SIG-M5 treated with dmso at 0.1 percent for 504 hours (cell line): Measurements from ENCODE around the gene PTPRE.

Source experiments
- DNase-seq: peaks from one replicate; lab custom pipeline; 2025; ENCODE audit not compliant: unreplicated experiment; lab: John Stamatoyannopoulos, UW

PTPRE gene

GRCh38 chr10:127948791-127949190 lies 41.9 kb downstream of the PTPRE start:
- DNase-seq: no peak

DNA sequence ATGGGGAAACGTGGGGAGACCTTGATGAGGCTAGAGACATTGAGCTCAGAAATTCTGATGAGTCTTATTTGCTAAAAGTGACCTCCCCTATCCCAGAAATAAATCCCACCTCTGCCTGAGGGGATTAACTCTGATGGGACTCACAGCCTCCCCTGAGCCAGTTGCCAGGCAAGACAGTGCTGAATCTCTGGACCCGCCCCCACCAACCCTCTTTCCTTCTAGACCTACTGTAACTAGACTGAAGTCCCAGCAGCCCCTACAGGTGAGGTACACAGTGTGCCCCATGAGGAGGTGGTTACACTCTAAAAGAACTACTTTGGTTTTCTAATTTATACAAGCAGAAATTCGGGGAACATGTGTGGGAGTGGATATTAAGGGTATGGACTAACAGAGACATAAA lies 42.9 kb downstream of the PTPRE start:
- no peak for DNase-seq

DNA sequence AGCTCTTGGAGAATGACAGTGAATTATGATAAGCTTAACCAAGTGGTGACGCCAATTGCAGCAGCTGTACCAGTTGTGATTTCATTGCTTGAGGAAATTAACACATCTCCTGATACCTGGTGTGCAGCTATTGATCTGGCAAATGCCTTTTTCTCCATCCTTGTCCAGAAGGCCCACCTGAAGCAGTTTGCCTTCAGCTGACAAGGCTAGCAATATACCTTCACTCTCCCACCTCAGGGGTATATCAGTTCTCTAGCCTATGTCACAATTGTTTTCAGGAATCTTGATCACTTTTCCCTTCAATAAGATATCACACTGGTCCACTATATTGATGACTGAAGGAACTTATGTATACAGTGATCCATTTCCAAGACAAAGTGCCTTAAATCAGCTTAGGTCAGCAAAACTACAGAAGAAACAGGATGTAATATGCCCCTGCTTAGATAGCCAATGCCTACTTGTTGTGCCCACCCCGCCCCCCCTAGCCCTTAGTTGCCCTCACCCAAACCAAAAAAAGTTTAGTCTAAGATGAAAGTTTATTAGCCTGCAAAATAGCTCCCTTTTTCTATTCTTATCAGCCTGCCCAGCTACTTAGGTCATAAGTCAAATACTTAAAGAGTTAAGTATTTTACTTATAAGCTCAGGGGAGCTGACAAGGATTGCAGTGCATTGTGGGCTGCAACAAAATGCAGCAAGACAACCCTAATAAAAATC lies 45.1 kb downstream of the PTPRE start:
- no peak for DNase-seq

GRCh38 chr10:127952575-127952869 lies 45.6 kb downstream of the PTPRE start:
- DNase-seq: no peak

- no peak for DNase-seq
These were observed 46.0 kb downstream of the PTPRE start for GRCh38 chr10:127952918-127953317.

- no peak for DNase-seq
These were observed 47.0 kb downstream of the PTPRE start for GRCh38 chr10:127953876-127954275.

GRCh38 chr10:127959428-127959827 lies 52.5 kb downstream of the PTPRE start:
- no peak for DNase-seq

GRCh38 chr10:127961071-127961470 lies 54.2 kb downstream of the PTPRE start:
- DNase-seq: no peak

- no peak for DNase-seq
These were observed 55.3 kb downstream of the PTPRE start for GRCh38 chr10:127962205-127962604.

- no peak for DNase-seq
These were observed 56.2 kb downstream of the PTPRE start for GRCh38 chr10:127963136-127963535.

DNA sequence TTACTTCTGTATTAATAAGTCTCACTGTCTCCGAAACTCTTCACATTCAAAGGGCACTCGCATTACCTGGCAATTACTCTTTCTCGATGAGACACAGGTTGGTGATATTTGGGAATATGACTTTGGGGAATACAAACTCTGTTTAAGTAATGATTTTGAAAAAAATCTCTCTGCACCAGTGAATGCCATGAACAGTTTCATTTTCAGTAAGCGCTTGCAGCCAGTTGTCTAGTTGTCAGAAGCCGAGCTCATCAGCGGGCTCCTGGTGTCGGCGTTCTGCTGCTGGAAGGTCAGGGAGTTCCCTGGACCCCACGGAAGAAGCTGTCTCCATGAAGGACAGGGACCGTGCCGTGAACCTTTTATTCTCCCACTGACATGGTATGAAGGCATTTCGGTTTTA lies 57.7 kb downstream of the PTPRE start:
- DNase-seq: no peak

GRCh38 chr10:127966875-127967274 lies 60.0 kb downstream of the PTPRE start:
- DNase-seq: no peak

- no peak for DNase-seq
These were observed 61.1 kb downstream of the PTPRE start for GRCh38 chr10:127968027-127968441.

- DNase-seq: no peak
These were observed 61.8 kb downstream of the PTPRE start for GRCh38 chr10:127968659-127969058.

DNA sequence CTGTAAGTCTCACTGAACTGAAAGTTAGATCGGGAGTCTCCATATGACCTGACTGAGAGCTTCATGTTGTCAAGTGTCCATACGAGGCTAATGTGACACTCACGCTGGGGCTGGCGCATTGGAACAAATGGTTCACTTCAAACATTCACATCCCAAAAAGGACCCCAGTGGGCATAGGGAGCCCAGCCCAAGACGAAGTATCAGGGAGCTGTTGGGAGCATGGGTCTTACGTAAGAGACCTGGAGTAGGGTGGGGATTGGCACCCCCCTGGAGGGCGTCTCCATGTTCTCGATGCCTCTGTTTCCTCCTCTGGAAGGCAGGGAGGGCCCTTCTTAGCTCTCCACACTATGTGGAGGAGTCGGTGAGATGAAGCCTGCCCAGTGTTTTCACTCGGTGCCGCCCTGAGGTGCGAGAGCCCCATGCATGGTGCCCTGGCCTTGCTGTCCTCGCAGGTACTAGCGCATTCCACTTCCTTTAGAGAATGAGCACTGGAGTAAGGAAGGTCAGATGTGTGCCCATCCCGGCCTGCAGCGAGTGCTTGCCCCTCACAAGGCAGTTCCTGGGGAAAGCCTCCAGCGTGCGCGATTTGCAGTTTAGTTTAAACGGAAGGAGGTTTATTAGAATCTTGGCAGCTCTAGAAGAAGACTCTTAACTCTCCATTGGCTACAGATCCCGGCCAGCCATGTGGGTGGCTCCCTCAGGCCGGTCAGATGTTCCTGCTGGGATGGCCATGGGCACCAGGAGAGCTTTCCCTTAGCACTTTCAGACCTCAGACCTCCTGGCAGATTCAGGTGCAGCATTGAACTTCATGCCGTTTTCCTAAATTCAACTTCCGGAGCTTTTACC lies 64.4 kb downstream of the PTPRE start:
- DNase-seq: no peak

DNA sequence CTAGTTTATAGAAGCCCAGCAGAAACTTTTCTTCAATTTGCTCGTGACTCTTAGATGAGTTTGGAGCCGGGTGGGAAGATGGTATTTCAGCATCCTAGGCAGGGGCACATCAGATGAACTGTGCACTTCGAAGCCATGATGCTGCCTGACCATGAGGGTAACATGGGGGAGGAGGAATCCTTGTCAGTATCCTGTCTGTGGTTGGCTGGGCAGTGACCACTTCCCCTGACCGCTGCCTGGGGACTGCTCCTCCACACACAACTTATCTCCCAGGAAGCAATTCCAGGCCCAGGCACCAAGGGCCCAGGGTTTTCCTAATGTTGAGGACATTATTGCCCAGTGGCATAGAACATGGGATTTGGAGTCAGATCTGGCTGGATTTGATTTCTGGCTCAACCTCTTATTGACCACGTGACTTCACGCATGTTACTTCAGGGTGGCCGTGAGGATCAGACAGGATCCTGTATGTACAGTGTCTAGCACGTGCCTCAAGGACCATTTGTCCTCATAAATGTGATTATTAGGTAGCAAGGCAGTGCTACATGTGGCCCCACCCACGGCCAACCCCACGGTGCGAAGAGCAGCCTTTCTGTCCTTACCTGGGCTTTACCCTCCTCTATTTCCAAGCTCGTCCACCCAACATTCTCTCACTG lies 65.2 kb downstream of the PTPRE start:
- DNase-seq: no peak

- no peak for DNase-seq
These were observed 66.0 kb downstream of the PTPRE start for GRCh38 chr10:127972751-127973357.

DNA sequence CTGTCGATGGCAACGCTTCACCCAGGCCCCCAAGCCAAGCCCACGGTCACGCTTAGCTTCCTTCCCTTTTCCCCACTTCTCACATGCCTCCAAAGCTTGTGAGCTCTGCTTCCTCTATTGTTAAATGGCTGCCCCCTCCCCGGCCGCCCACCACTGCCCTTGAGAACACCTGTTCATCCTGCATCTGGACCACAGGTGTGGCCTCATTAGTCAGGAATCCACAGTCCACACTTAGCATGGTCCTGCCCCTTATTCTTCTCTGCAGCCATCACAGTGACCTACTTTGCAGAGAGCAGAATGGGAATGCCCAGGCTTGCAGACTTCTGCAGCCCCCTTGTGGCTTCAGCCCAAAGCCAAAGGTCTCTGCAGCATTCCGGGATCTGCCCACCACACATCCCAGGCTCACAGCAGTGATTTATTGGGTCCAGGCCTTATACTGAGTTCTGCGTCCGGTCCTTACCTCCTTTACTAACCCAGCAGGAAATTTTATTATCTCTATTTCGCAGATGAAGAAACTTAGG lies 66.9 kb downstream of the PTPRE start:
- DNase-seq: no peak

DNA sequence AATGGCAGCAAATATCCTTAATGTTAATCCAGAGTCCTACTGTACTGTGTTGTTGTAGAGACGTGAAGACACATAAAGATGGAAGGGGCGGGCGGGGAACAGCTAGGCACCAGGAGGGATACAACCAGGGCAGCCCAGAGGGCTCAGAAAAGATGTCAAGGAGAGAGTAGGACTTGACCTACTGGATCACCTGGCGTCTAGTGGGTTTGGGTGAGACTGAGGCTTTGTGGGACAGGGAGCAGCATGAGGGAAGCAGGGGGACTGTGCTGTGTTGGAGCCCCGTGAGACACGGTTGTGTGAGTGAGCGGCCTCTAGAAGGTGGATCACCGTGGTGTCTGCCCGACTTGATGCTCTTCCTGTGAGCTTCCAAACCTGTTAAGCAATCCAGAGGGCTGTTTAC lies 68.0 kb downstream of the PTPRE start:
- no peak for DNase-seq

DNA sequence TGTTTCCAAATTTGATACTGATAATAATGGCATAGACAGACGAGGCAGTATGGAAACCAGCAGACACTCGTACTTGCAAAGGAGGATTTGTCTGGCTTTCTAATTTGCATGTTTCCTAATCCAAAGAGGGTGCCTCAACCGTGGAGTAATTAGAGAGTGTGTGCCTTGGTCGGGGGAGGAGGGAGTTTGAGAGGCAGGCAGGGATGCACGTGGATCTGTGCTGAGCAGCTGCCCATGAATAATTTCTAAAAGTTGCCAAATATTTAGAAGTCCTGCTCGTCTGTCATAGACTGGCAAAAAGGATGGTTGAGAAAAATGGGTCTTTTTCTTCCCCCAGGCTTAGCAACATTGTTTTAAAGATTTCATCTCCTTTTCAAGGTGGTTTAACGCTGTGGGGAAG lies 69.4 kb downstream of the PTPRE start:
- DNase-seq: no peak

DNA sequence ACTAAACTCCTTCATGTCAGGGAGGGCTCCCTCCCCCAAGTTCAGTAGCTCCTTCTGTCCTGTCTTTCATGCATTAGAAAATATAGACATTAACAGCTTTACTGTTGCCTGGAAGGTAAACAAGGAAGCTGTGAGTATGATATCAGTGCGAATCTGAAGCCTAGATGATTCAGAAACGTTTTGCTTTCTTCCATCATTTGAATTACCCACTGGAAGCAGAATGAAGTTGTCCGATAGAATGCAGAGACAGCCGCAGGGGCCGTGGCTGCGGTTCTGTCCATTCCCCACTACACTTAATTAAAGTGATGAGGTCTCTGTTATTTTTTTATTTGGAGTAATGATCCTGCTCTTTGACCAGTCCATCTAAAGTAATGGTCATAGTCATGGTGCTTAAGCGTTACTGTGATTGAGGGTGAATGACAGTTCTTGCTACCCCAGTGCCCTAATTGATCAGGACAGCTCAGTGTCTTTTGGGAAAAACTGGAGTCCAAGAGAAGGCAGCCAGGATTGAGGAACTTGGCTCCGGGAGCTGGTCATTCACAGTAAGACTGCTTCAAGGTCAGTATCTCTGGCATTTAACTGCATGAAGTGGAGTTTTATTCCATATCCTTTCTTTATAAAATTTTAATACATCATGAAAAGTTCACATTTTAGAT lies 69.9 kb downstream of the PTPRE start:
- no peak for DNase-seq
